Keratinocyte (primary cell): ENCODE measurements around the gene PARN. TPM values are rescaled to one million over a fixed set of nuclear protein-coding genes. Genes with fewer than 3 reads are reported as not detected.

Experiments
- DNase-seq: peaks from one replicate; pipeline ENCODE4 v3.0.0-alpha.2; 2011; ENCODE audit warnings: low read depth, missing footprints, low spot score
- FAIRE-seq: peaks from 2 replicates; lab custom pipeline; 2011; peaks lifted over from hg19 to GRCh38; lab: Jason Lieb, UNC
- H2AFZ ChIP-seq: 2 replicates; pipeline ENCODE4 v1.6.0; 2012; ENCODE audit warnings: low read length, control low read depth, inconsistent platforms; ENCODE audit not compliant: control insufficient read depth
- H3K27ac ChIP-seq: 2 replicates; pipeline ENCODE4 v1.5.1; 2011; ENCODE audit warnings: low read length; ENCODE audit not compliant: control insufficient read depth, insufficient read depth
- H3K27me3 ChIP-seq: 3 replicates; pipeline ENCODE4 v1.6.0; 2011; ENCODE audit warnings: low read length; ENCODE audit not compliant: control insufficient read depth, insufficient read depth; ENCODE audit errors: extremely low read depth
- H3K36me3 ChIP-seq, 2 experiments: 2 replicates in 1 of 2; 3 replicates in 1 of 2; pipeline ENCODE4 v1.5.1; 2011; ENCODE audit warnings: low read length in 2 of 2, mild to moderate bottlenecking in 1 of 2; ENCODE audit not compliant: control insufficient read depth in 2 of 2, insufficient read depth in 2 of 2; ENCODE audit errors: extremely low read depth in 1 of 2
- H3K4me1 ChIP-seq: 3 replicates; pipeline ENCODE4 v1.5.1; 2011; ENCODE audit warnings: low read length; ENCODE audit not compliant: control insufficient read depth, insufficient read depth; ENCODE audit errors: extremely low read depth
- H3K4me2 ChIP-seq: 3 replicates; pipeline ENCODE4 v1.6.0; 2011; ENCODE audit warnings: low read depth, low read length; ENCODE audit not compliant: control insufficient read depth, insufficient read depth; ENCODE audit errors: extremely low read depth
- H3K4me3 ChIP-seq, 3 experiments: fragments of 200-600 bp in 1 of 3; sonication (generic) in 1 of 3; 2 replicates in 2 of 3; 3 replicates in 1 of 3; pipeline ENCODE4 v1.5.1; 2011 to 2016; ENCODE audit warnings: low read length in 3 of 3, mild to moderate bottlenecking in 3 of 3, control low read depth in 2 of 3, inconsistent platforms in 1 of 3, low read depth in 1 of 3, mixed read lengths in 1 of 3, mixed run types in 1 of 3, moderate library complexity in 1 of 3; ENCODE audit not compliant: control insufficient read depth in 2 of 3, insufficient read depth in 2 of 3; ENCODE audit errors: extremely low read depth in 1 of 3
- H3K79me2 ChIP-seq: 2 replicates; pipeline ENCODE4 v1.6.0; 2012; ENCODE audit warnings: low read length; ENCODE audit not compliant: control insufficient read depth, insufficient read depth
- H3K9ac ChIP-seq: 3 replicates; pipeline ENCODE4 v1.6.0; 2011; ENCODE audit warnings: low read length; ENCODE audit not compliant: control insufficient read depth, insufficient read depth; ENCODE audit errors: extremely low read depth
- H3K9me1 ChIP-seq: 3 replicates; pipeline ENCODE4 v1.6.0; 2011; ENCODE audit warnings: low read length; ENCODE audit not compliant: control insufficient read depth, insufficient read depth; ENCODE audit errors: extremely low read depth
- H3K9me3 ChIP-seq: 2 replicates; pipeline ENCODE4 v1.5.1; 2012; ENCODE audit warnings: low read depth, low read length; ENCODE audit not compliant: control insufficient read depth
- H4K20me1 ChIP-seq: 3 replicates; pipeline ENCODE4 v1.6.0; 2011; ENCODE audit warnings: low read length; ENCODE audit not compliant: control insufficient read depth, insufficient read depth; ENCODE audit errors: extremely low read depth
- CTCF ChIP-seq, 3 experiments: IDR thresholded peaks in 1 of 3; conservative IDR thresholded peaks in 1 of 3; optimal IDR thresholded peaks in 1 of 3; 2 replicates in 2 of 3; 3 replicates in 1 of 3; pipeline versions ENCODE3 to v1.5.1; 2011; ENCODE audit warnings: low read length in 3 of 3, mild to moderate bottlenecking in 3 of 3, moderate library complexity in 2 of 3, control low read depth in 1 of 3, inconsistent platforms in 1 of 3; ENCODE audit not compliant: insufficient read depth in 2 of 3; ENCODE audit errors: extremely low read depth in 1 of 3
- EZH2 ChIP-seq: IDR thresholded peaks from one replicate; pipeline ENCODE4 v1.6.1; 2012; ENCODE audit warnings: inconsistent platforms, mild to moderate bottlenecking, low read length, moderate library complexity
- dilution Hi-C: fragments of 300-500 bp; cut with MboI; formaldehyde crosslinking; loops from one replicate; pipeline ENCODE4 v1.7.0; 2020; ENCODE audit warnings: low sequenced_read_pairs; ENCODE audit not compliant: extremely low pct_ligation_motif_present
- polyA plus RNA-seq, 5 experiments: library from polyadenylated mRNA; depleted of rRNA in 3 of 5; stranded (reverse) in 3 of 5; stranded (forward) in 1 of 5; unstranded in 1 of 5; fragments of >200 nt; gene quantifications; 1 replicate in 1 of 5; 2 replicates in 3 of 5; 3 replicates in 1 of 5; pipeline versions ENCODE4 v1.2.1 to v1.2.3, GENCODE V29; 2011 to 2012; ENCODE audit warnings: missing spikeins in 2 of 5, low read depth in 1 of 5, low replicate concordance in 1 of 5

Gene PARN
- polyA plus RNA-seq, 1 donor (not counting 4 experiments of a cell fraction or from before 2014, with no cell fraction given): 40.8 TPM

- Histone ChIP-seq H4K20me1 (no peaks in the 10 kb centered on the region), H3K27ac (no peak overlapping the region), H3K9me3 (no peaks in the 10 kb centered on the region), H3K36me3 (peaks cover 5 to 8% of the 10 kb centered on the region in 2 experiments), H3K9ac (no peak overlapping the region), H2AFZ (no peak overlapping the region), H3K79me2 (no peaks in the 10 kb centered on the region), H3K27me3 (no peaks in the 10 kb centered on the region), H3K4me3 (no peak overlapping the region), H3K9me1 (no peaks in the 10 kb centered on the region), H3K4me1 (no peaks in the 10 kb centered on the region), H3K4me2 (no peak overlapping the region)
- no peak for FAIRE-seq
- dilution Hi-C loops: no loop called here
- TF ChIP-seq EZH2: no peak
- TF ChIP-seq CTCF (optimal IDR thresholded peaks at IDR 0.05 in 1 of 3, IDR thresholded peaks at IDR 0.05 in 1 of 3, conservative IDR thresholded peaks at IDR 0.05 in 1 of 3; ENCODE audit: extremely low read depth in 1 of 3, insufficient read depth in 2 of 3, low read length in 3 of 3): no peak
- DNase-seq: no peak
These were observed 182.3 kb downstream of the PARN start for GRCh38 chr16:14447783-14448182.

- Histone ChIP-seq H3K9ac (no peak overlapping the region), H3K9me1 (no peaks in the 10 kb centered on the region), H4K20me1 (no peaks in the 10 kb centered on the region), H3K4me3 (no peak overlapping the region), H3K4me2 (no peak overlapping the region), H3K79me2 (no peaks in the 10 kb centered on the region), H3K27ac (no peak overlapping the region), H3K9me3 (no peaks in the 10 kb centered on the region), H2AFZ (no peak overlapping the region), H3K36me3 (peaks cover 5 to 8% of the 10 kb centered on the region in 2 experiments), H3K27me3 (no peaks in the 10 kb centered on the region), H3K4me1 (no peaks in the 10 kb centered on the region)
- dilution Hi-C loops: no loop called here
- TF ChIP-seq CTCF (optimal IDR thresholded peaks at IDR 0.05 in 1 of 3, IDR thresholded peaks at IDR 0.05 in 1 of 3, conservative IDR thresholded peaks at IDR 0.05 in 1 of 3; ENCODE audit: extremely low read depth in 1 of 3, insufficient read depth in 2 of 3, low read length in 3 of 3) (no peak), EZH2 (no peak)
- no peak for FAIRE-seq
- no peak for DNase-seq
These were observed 183.3 kb downstream of the PARN start for GRCh38 chr16:14446796-14447195.
